Measurements from ENCODE around the gene ZNF148. TPM values are rescaled to one million over a fixed set of nuclear protein-coding genes. Genes with fewer than 3 reads are reported as not detected.

Gene ZNF148
- total RNA-seq, 6 experiments from 2014 or later = 14.3 to 22.6 (median 20.4) TPM

GRCh38 chr3:125212509-125213363, 162.4 kb downstream of the ZNF148 start, which contains the start of gene SLC12A8:
SLC12A8 (minus strand) TSS chr3:125212748; CDS start chr3:125211349, 1,399 bp downstream.
- H3K36me3 ChIP-seq = no peaks in the 10 kb centered on the region
- peaks cover 0 to 7% (median 3%) of the 10 kb centered on the region in 4 donors for H3K4me1 ChIP-seq
- peak within 1 kb of the TSS; percentile 56 to 76 (median 72) for H3K4me3 ChIP-seq
- DNase-seq (peak; percentile 46 to 67 (median 58)), ATAC-seq (peak; percentile 74 to 85 (median 82))
- 9% methylated on average over 8 of the region's 55 CpGs for WGBS (ENCODE audit: insufficient coverage, low coverage, low lambda C conversion rate, missing lambda C conversion rate)
- intact Hi-C loops (cut with DNase I) = no loop called here
- no peaks in the 10 kb centered on the region for H3K27me3 ChIP-seq
- H3K9me3 ChIP-seq = no peaks in the 10 kb centered on the region
- peak within 1 kb of the TSS in 2 of 3 donors; percentile 24 to 59 for H3K27ac ChIP-seq
- TF ChIP-seq POLR2A (IDR thresholded peaks at IDR 0.05) (no peak), CTCF (IDR thresholded peaks at IDR 0.05) (no peak)

GRCh38 chr3:125212091-125212508, 163.0 kb downstream of the ZNF148 start:
- DNase-seq (peak in 2 of 3 donors; percentile 34 to 60), ATAC-seq (peak; percentile 24 to 61 (median 50))
- WGBS (ENCODE audit: insufficient coverage, low coverage, low lambda C conversion rate, missing lambda C conversion rate) = 0% methylated on average over 3 of the region's 28 CpGs
- H3K27ac ChIP-seq = peak overlapping the region in 2 of 3 donors; percentile 24 to 59
- intact Hi-C loops (cut with DNase I) = no loop called here
- no peaks in the 10 kb centered on the region for H3K36me3 ChIP-seq
- TF ChIP-seq POLR2A (IDR thresholded peaks at IDR 0.05) (no peak), CTCF (IDR thresholded peaks at IDR 0.05) (no peak)
- H3K9me3 ChIP-seq = no peaks in the 10 kb centered on the region
- peak overlapping the region; percentile 56 to 76 (median 72) for H3K4me3 ChIP-seq
- H3K27me3 ChIP-seq = no peaks in the 10 kb centered on the region
- peaks cover 0 to 9% (median 3%) of the 10 kb centered on the region in 4 donors for H3K4me1 ChIP-seq

- intact Hi-C loops (cut with DNase I) = no loop called here
- TF ChIP-seq CTCF (IDR thresholded peaks at IDR 0.05) (no peak), POLR2A (IDR thresholded peaks at IDR 0.05) (no peak)
- Histone ChIP-seq H3K27me3 (no peaks in the 10 kb centered on the region), H3K4me1 (peaks cover 0 to 14% (median 3%) of the 10 kb centered on the region in 4 donors), H3K27ac (no peak overlapping the region), H3K4me3 (peak overlapping the region; percentile 56 to 76 (median 72)), H3K36me3 (no peaks in the 10 kb centered on the region), H3K9me3 (no peaks in the 10 kb centered on the region)
- ATAC-seq (no peak), DNase-seq (no peak)
- WGBS (ENCODE audit: insufficient coverage, low coverage, low lambda C conversion rate, missing lambda C conversion rate) = 35% methylated on average over 7 of the region's 11 CpGs
Measured at GRCh38 chr3:125211523-125212090, 163.5 kb downstream of the ZNF148 start.

GRCh38 chr3:125207949-125208568, 167.1 kb downstream of the ZNF148 start:
- Histone ChIP-seq H3K4me3 (no peak overlapping the region), H3K27me3 (no peaks in the 10 kb centered on the region), H3K9me3 (peaks cover 0 to 2% (median 0%) of the 10 kb centered on the region in 4 donors), H3K27ac (peak overlapping the region; percentile 79 to 93 (median 88)), H3K36me3 (no peaks in the 10 kb centered on the region), H3K4me1 (peaks cover 0 to 22% (median 3%) of the 10 kb centered on the region in 4 donors)
- TF ChIP-seq POLR2A (IDR thresholded peaks at IDR 0.05) (no peak), CTCF (IDR thresholded peaks at IDR 0.05) (no peak)
- intact Hi-C loops (cut with DNase I) = no loop called here
- ATAC-seq = peak in 2 of 4 donors; percentile 2 to 17
- no peak for DNase-seq
- WGBS (ENCODE audit: insufficient coverage, low coverage, low lambda C conversion rate, missing lambda C conversion rate) = no CpG with 5 or more reads among the region's 1 CpG
